Ramos (cell line): ENCODE data around the gene S100Z.
"Not testable (repeated sequence)": the region's sequence is repeated elsewhere in the genome, so short reads cannot be mapped to it uniquely, and the experiment has no call there.

Experiments
- in situ Hi-C: fragments of 300-500 bp; cut with MboI; formaldehyde crosslinking; loops from one replicate; pipeline ENCODE4 v1.14.3; 2022; ENCODE audit warnings: low sequenced_read_pairs; ENCODE audit not compliant: unreplicated experiment

Gene S100Z

GRCh38 chr5:76822105-76822731, 27.6 kb upstream of the S100Z start:
- in situ Hi-C loops: not testable (repeated sequence)

- in situ Hi-C loops: not testable (repeated sequence)
Observed at GRCh38 chr5:76826416-76826815, 23.4 kb upstream of the S100Z start.

- in situ Hi-C loops: no loop called here
Observed at GRCh38 chr5:76831110-76831452, 18.7 kb upstream of the S100Z start.

- in situ Hi-C loops: no loop called here
Observed at GRCh38 chr5:76836181-76836580, 13.6 kb upstream of the S100Z start.

GRCh38 chr5:76836585-76836984, 13.2 kb upstream of the S100Z start:
- in situ Hi-C loops: no loop called here

- in situ Hi-C loops: no loop called here
Observed at GRCh38 chr5:76838481-76839261, 11.1 kb upstream of the S100Z start.

GRCh38 chr5:76841361-76841760, 8.5 kb upstream of the S100Z start:
- in situ Hi-C loops: no loop called here

- in situ Hi-C loops: no loop called here
Observed at GRCh38 chr5:76845890-76846289, 3.9 kb upstream of the S100Z start.

GRCh38 chr5:76850543-76851145, 830 bp downstream of the S100Z start:
- in situ Hi-C loops: no loop called here

GRCh38 chr5:76851728-76852369, 2.0 kb downstream of the S100Z start:
- in situ Hi-C loops: no loop called here

GRCh38 chr5:76852772-76853171, 3.0 kb downstream of the S100Z start:
- in situ Hi-C loops: no loop called here

GRCh38 chr5:76853741-76854140, 3.9 kb downstream of the S100Z start:
- in situ Hi-C loops: not testable (repeated sequence)

GRCh38 chr5:76854644-76855043, 4.8 kb downstream of the S100Z start:
- in situ Hi-C loops: no loop called here

- in situ Hi-C loops: not testable (repeated sequence)
Observed at GRCh38 chr5:76855501-76855900, 5.7 kb downstream of the S100Z start.

- in situ Hi-C loops: no loop called here
Observed at GRCh38 chr5:76855961-76856360, 6.1 kb downstream of the S100Z start.

GRCh38 chr5:76856800-76857199, 7.0 kb downstream of the S100Z start:
- in situ Hi-C loops: not testable (repeated sequence)

GRCh38 chr5:76859591-76860247, 9.9 kb downstream of the S100Z start:
- in situ Hi-C loops: no loop called here

GRCh38 chr5:76861612-76862011, 11.8 kb downstream of the S100Z start:
- in situ Hi-C loops: no loop called here

GRCh38 chr5:76863001-76863400, 13.2 kb downstream of the S100Z start:
- in situ Hi-C loops: no loop called here

GRCh38 chr5:76866503-76866902, 16.7 kb downstream of the S100Z start:
- in situ Hi-C loops: no loop called here

GRCh38 chr5:76867038-76867437, 17.2 kb downstream of the S100Z start:
- in situ Hi-C loops: no loop called here
